Gastrocnemius medialis (tissue), 4 donors: ENCODE results near the gene GJD2.

Experiments
- CTCF ChIP-seq, 5 experiments: fragments of 450-650 bp in 3 of 5; fragments of 200-600 bp in 2 of 5; sonication (generic) in 2 of 5; IDR thresholded peaks in 4 of 5; conservative IDR thresholded peaks in 1 of 5; 1 replicate in 4 of 5; 2 replicates in 1 of 5; pipeline ENCODE4 v1.5.1; 2016 to 2019; ENCODE audit warnings: antibody characterized with exemption in 5 of 5, mild to moderate bottlenecking in 3 of 5, moderate library complexity in 3 of 5
- POLR2A ChIP-seq, 2 donors: fragments of 450-650 bp; IDR thresholded peaks; one replicate each; pipeline ENCODE4 v1.6.1; 2017; ENCODE audit warnings: antibody characterized with exemption in 2 of 2, mild to moderate bottlenecking in 2 of 2, moderate library complexity in 2 of 2

- no peak for TF ChIP-seq CTCF (IDR thresholded peaks at IDR 0.05 in 4 of 5, conservative IDR thresholded peaks at IDR 0.05 in 1 of 5)
- no peak for TF ChIP-seq POLR2A (IDR thresholded peaks at IDR 0.05)
Observed at GRCh38 chr15:34786206-34786605, 31.4 kb upstream of the GJD2 start.
